GM19023 (cell line): ENCODE measurements around the gene MMP28.

ENCODE experiments used
- ATAC-seq: cut with Tn5 transposase; IDR thresholded peaks from one replicate; pipeline ENCODE4 v1.9.1; 2021; ENCODE audit warnings: mild to moderate bottlenecking, moderate library complexity; ENCODE audit not compliant: unreplicated experiment

Gene MMP28

GRCh38 chr17:35728551-35728950 is 66.9 kb downstream of the MMP28 start:
- ATAC-seq: no peak

- ATAC-seq: no peak
Observed at GRCh38 chr17:35727635-35728034, 67.8 kb downstream of the MMP28 start.

DNA sequence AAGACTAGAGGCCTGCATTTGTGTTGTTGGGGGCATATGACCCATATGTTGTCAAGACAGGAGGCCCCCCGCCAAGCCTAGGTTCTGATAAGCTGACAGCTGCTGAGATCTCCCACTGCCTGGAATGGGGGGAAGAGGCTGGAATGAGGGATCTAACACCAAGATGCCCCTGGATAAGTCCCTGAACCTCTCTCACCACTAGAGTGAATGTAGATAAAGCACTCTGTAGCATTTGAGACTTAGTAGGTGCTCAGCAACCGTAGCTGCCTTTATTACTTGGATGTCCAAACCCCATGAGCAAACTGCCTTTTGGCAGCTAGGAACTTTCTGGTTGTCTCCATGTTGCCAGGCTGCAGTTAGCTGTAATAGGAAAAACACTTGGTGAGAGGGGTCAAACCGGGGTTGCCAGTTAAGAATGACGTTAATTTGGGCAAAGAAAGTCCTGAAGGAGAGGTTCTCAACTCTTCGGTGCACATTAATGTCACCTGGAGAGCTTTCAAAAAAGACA is 68.4 kb downstream of the MMP28 start:
- no peak for ATAC-seq

GRCh38 chr17:35726127-35726952 is 69.1 kb downstream of the MMP28 start:
- ATAC-seq: no peak

- ATAC-seq: no peak
Observed at GRCh38 chr17:35725802-35726126, 69.7 kb downstream of the MMP28 start.

GRCh38 chr17:35725058-35725457 is 70.4 kb downstream of the MMP28 start:
- no peak for ATAC-seq

DNA sequence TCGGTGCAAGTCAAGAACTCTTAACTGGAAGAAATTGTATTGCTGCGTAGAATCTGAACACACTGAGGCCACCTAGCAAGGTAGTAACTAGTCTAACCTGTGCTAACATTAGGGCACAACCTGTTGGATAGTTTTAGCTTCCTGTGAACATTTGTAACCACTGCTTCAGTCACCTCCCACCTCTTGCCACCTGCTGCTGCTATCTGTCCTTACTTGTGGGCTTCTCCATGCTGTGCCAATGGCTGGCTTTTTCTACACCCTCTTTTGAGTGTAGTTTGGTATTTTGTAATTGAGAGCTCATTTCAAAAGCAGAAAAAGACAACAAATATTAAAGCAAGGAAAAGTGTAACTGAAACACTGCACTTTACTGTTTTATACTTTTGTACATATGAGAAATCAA is 71.7 kb downstream of the MMP28 start:
- no peak for ATAC-seq

DNA sequence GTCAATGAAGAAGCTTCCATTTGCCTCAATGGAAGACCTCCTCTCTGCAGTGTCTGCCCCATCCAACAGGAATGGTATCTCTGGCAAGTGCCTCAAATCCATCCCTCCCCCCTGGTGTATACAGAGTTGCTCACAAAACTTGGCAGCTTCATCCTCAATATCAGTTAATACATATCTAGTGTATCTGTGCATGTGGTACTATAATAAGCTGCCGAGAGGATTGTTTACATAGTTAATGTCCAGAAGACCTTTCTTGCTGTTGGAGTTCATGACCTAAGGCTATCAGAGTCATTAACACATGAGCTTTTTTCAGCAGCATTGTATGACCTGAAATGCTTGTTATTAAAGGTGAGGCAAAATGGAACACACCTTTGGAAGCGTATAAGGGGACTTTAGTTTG is 78.0 kb downstream of the MMP28 start:
- no peak for ATAC-seq

GRCh38 chr17:35716897-35717465 is 78.5 kb downstream of the MMP28 start:
- no peak for ATAC-seq

DNA sequence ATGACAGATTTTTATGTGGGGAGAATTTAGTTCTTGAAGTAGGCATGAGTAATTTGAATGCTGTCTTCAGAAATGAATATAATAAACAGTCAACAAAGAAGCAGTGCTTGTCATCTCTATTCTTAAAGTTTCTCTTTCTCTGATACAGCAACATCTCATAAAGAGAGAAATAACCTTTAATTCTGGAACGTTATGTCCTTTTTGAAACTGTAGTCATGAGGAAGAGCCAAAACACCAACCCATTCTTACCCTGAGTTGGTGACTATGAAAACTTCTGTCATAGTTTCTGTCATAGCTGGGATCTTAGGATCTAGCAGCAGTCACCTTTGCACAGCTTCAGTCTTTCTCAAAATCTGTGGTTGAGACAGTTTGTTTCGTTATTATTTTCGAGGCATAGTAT is 79.3 kb downstream of the MMP28 start:
- no peak for ATAC-seq
